GM21423 (cell line): Measurements from ENCODE around the gene IL17C.
A peak's percentile ranks its signal among the peaks of the same experiment; 100 is the strongest.
"Not testable (repeated sequence)": the region's sequence is repeated elsewhere in the genome, so short reads cannot be mapped to it uniquely, and the experiment has no call there.

Experiments used
- ATAC-seq: cut with Tn5 transposase; IDR thresholded peaks from one replicate; pipeline ENCODE4 v1.9.1; 2021; ENCODE audit warnings: mild to moderate bottlenecking, moderate library complexity; ENCODE audit not compliant: unreplicated experiment

IL17C gene

GRCh38 chr16:88655733-88656281 lies 17.4 kb downstream of the IL17C start:
- no peak for ATAC-seq

DNA sequence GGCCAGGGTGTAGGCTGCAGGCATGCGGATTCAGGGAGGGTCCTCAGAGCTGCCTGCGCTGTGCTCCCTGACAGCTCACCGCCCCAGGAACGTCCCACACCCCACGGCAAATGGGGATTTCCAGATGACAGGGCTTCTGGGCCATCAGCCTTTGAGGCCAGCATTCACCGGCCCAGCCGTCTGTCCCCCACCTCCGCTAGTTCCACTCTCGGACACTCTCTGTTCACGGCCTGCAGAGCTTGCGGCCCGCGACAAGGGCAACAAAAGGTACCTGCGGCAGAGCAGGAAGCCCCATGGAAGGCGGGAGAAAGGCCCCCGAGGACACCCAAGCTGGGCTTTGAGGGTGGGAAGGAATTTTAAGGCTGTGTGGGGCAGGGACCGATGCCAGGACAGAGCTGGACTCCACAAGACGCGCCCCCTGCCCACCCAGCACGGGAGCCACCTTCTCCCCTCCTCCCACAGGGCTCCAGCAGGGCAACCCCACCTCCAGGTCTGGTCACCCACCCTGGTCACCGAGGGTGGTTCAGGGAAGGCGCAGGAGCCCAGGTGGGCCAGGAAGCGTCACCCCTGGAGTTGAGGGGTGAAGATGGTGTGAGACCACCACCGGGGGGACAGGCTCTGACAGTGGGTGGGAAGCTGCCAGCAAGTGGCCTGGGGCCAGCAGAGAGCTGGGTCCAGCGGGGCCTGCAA lies 18.1 kb downstream of the IL17C start:
- ATAC-seq = no peak

- no peak for ATAC-seq
These were observed 19.0 kb downstream of the IL17C start for GRCh38 chr16:88657371-88657770.

GRCh38 chr16:88658714-88659113 lies 20.3 kb downstream of the IL17C start:
- no peak for ATAC-seq

- ATAC-seq = no peak
These were observed 20.8 kb downstream of the IL17C start for GRCh38 chr16:88659160-88659559.

GRCh38 chr16:88661468-88661867 lies 23.1 kb downstream of the IL17C start:
- no peak for ATAC-seq

- peak; percentile 4 for ATAC-seq
These were observed 24.0 kb downstream of the IL17C start for GRCh38 chr16:88662222-88662842.

- peak; percentile 90 for ATAC-seq
These were observed 24.7 kb downstream of the IL17C start, which contains the start of gene MVD for GRCh38 chr16:88662843-88663606. Gene MVD (minus strand): TSS chr16:88663091. CDS start chr16:88663080, 11 bp downstream.

- ATAC-seq = no peak
These were observed 26.8 kb downstream of the IL17C start for GRCh38 chr16:88665148-88665547.

DNA sequence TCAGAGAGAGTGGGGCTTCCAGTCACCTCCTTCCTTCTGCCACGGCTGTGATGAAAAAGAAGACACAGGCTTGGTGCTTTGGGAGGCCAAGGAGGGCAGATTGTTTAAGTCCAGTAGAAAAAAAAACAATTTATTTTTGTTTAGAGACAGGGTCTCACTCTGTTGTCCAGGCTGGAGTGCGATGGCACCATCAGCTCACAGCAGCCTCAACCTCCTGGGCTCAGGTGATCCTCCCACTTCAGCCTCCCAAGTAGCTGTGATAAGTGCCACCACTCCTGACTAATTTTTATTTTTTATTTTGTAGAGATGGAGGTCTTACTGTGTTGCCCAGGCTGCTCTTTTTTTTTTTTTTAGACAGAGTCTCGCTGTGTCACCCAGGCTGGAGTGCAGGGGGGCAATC lies 27.2 kb downstream of the IL17C start:
- no peak for ATAC-seq

GRCh38 chr16:88667461-88667860 lies 29.1 kb downstream of the IL17C start:
- ATAC-seq = no peak

DNA sequence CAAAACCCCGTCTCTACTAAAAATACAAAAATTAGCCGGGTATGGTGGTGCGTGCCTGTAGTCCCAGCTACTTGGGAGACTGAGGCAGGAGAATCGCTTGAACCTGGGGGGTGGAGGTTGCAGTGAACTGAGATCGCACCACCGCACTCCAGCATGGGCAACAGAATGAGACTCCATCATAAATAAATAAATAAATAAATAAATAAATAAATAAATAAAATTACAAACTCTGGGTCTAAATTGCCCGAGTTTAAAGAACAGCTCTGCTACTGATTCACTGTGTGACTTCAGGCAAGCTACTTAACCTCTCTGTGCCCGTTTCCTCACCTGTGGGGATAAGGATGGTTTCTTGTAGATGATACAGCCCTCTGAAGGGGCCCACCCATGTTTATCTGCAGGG lies 31.1 kb downstream of the IL17C start:
- ATAC-seq = not testable (repeated sequence)

DNA sequence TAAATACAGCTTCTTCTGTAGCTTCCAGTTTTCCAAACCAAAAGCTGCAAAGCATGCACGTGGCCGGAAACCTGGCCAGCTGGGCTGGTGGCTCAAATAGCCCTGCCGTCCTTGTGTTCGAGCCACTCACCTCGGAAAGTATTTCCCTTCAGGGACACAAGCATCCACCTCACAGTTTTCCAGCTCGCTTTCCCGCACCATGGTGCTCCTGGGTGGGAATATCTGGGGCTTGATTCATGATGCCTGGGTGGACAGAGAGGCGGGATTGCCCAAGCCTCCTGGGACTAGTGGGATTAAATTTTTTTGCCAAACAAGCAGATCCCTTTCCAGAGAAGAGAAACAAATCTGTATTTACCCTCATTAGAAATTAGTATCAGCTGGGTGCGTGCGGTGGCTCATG lies 31.6 kb downstream of the IL17C start:
- no peak for ATAC-seq

DNA sequence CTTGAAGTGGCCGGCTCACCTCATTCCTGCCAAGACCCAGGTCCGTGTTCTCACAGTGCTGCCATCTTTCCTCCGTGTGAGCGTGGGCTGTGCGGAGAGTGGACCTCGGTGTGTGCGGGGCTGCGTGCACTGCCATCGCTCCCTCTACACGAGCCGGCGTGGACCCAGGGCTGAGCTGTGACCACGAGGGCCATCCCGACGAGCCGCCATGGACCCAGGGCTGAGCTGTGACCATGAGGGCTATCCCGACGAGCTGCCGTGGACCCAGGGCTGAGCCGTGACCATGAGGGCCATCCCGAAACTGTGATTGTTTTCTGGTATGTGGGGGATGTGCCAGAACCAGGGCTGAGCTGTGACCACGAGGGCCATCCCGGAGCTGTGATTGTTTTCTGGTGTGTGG lies 33.4 kb downstream of the IL17C start:
- ATAC-seq = no peak

- ATAC-seq = no peak
These were observed 34.4 kb downstream of the IL17C start for GRCh38 chr16:88672776-88673175.

GRCh38 chr16:88673716-88674379 lies 35.5 kb downstream of the IL17C start:
- ATAC-seq = no peak

GRCh38 chr16:88676502-88677242 lies 38.3 kb downstream of the IL17C start:
- ATAC-seq = no peak

DNA sequence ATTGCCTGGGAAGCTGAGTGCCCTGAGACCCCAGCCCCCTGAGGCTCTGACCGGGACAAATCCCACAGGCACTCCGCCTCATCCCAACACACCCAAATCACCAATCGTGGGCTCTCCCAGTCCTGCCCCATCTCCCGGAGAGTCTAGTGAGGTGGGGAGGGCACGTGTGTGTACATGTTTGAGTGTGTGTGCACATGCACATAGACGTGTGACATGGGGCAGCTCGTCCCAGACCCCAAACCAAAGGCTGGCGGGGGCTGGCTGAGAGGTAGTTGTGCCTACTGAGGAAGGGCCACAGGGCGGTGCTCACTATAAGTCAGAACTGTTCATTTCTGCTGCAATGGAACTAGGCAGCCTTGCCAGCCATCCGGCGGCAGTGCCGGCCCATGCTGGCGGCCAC lies 39.3 kb downstream of the IL17C start:
- no peak for ATAC-seq

- ATAC-seq = no peak
These were observed 40.0 kb downstream of the IL17C start for GRCh38 chr16:88678224-88678979.
